H1 (cell line): ENCODE results near the gene ELMO1. TPM values are rescaled to one million over a fixed set of nuclear protein-coding genes. Genes with fewer than 3 reads are reported as not detected.

Source experiments
- CTCF ChIA-PET: fragments of 300-600 bp; sonication (Branson Sonifier 250); formaldehyde crosslinking; loops from one replicate; lab custom pipeline; 2021; ENCODE audit not compliant: partially characterized antibody; lab: Charles Lee
- POLR2A ChIA-PET: fragments of 300-600 bp; sonication (Branson Sonifier 250); formaldehyde crosslinking; loops from one replicate; lab custom pipeline; 2021; ENCODE audit warnings: inconsistent platforms; ENCODE audit not compliant: partially characterized antibody; lab: Charles Lee
- DNase-seq, 2 experiments: peaks; one replicate each; pipeline versions ENCODE4 v3.0.0 to v3.0.0-alpha.2; 2010 to 2022; ENCODE audit warnings: low spot score in 2 of 2, low read depth in 1 of 2, mixed read lengths in 1 of 2
- FAIRE-seq: peaks from 2 replicates; lab custom pipeline; 2011; peaks lifted over from hg19 to GRCh38; lab: Jason Lieb, UNC
- H2AFZ ChIP-seq: 2 replicates; pipeline ENCODE4 v1.8.1; 2012; ENCODE audit warnings: low read length, inconsistent platforms
- H2AK5ac ChIP-seq: 2 replicates; pipeline ENCODE4 v1.6.1; 2013; ENCODE audit warnings: low read depth, low read length
- H2BK120ac ChIP-seq: replicated peaks from 2 replicates; pipeline ENCODE3; 2013; ENCODE audit warnings: low read depth, low read length, inconsistent platforms
- H2BK12ac ChIP-seq: 2 replicates; pipeline ENCODE4 v1.6.1; 2013; ENCODE audit warnings: low read depth, low read length
- H2BK15ac ChIP-seq: 2 replicates; pipeline ENCODE4 v1.6.1; 2013; ENCODE audit warnings: low read length
- H2BK20ac ChIP-seq: 2 replicates; pipeline ENCODE4 v1.6.1; 2013; ENCODE audit warnings: low read length
- H2BK5ac ChIP-seq: 2 replicates; pipeline ENCODE4 v1.6.1; 2013; ENCODE audit warnings: low read depth, low read length
- H3K14ac ChIP-seq: 2 replicates; pipeline ENCODE4 v1.6.1; 2013; ENCODE audit warnings: inconsistent platforms; ENCODE audit not compliant: insufficient read length
- H3K18ac ChIP-seq: 2 replicates; pipeline ENCODE4 v1.6.1; 2013; ENCODE audit warnings: low read length; ENCODE audit errors: extremely low read depth
- H3K23ac ChIP-seq: 2 replicates; pipeline ENCODE4 v1.6.1; 2013; ENCODE audit warnings: inconsistent platforms; ENCODE audit not compliant: insufficient read length
- H3K23me2 ChIP-seq: 2 replicates; pipeline ENCODE4 v1.6.1; 2013; ENCODE audit warnings: low read depth, low read length
- H3K27ac ChIP-seq: 2 replicates; pipeline ENCODE4 v1.6.1; 2011; ENCODE audit warnings: low read depth, low read length, inconsistent platforms
- H3K27me3 ChIP-seq, 4 experiments: replicated peaks in 1 of 4; 1 replicate in 1 of 4; 2 replicates in 3 of 4; pipeline versions ENCODE4 v1.6.1 to v1.8.1; 2011 to 2013; ENCODE audit warnings: low read length in 3 of 4, mild to moderate bottlenecking in 3 of 4, inconsistent platforms in 2 of 4, mixed read lengths in 2 of 4, moderate library complexity in 1 of 4; ENCODE audit not compliant: control insufficient read depth in 3 of 4, insufficient read depth in 3 of 4; ENCODE audit errors: extremely low read depth in 1 of 4
- H3K36me3 ChIP-seq, 4 experiments: 2 replicates each; pipeline versions ENCODE4 v1.6.1 to v1.8.1; 2011 to 2013; ENCODE audit warnings: mild to moderate bottlenecking in 4 of 4, low read length in 3 of 4, moderate library complexity in 2 of 4, control low read depth in 1 of 4, inconsistent platforms in 1 of 4; ENCODE audit not compliant: insufficient read depth in 4 of 4, control insufficient read depth in 2 of 4
- H3K4ac ChIP-seq: replicated peaks from 2 replicates; pipeline ENCODE3; 2013; ENCODE audit warnings: low read length, low read depth, mixed read lengths, inconsistent platforms; ENCODE audit not compliant: insufficient read length
- H3K4me1 ChIP-seq, 4 experiments: replicated peaks in 1 of 4; 1 replicate in 1 of 4; 2 replicates in 3 of 4; pipeline versions ENCODE4 v1.6.1 to v1.8.1; 2011 to 2013; ENCODE audit warnings: low read length in 3 of 4, inconsistent platforms in 2 of 4, mixed read lengths in 1 of 4; ENCODE audit not compliant: insufficient read depth in 4 of 4, control insufficient read depth in 3 of 4
- H3K4me2 ChIP-seq, 2 experiments: 2 replicates each; pipeline versions ENCODE4 v1.6.1 to v1.8.1; 2011 to 2013; ENCODE audit warnings: low read depth in 2 of 2, low read length in 2 of 2, control low read depth in 1 of 2, inconsistent platforms in 1 of 2, mild to moderate bottlenecking in 1 of 2; ENCODE audit not compliant: insufficient read depth in 1 of 2
- H3K4me3 ChIP-seq, 4 experiments: fragments of 200-600, 300-600 bp in 1 of 4; sonication (generic), shearing (Covaris generic), sonication (Bioruptor Twin) in 1 of 4; 2 replicates each; pipeline versions ENCODE4 v1.5.1 to v1.8.1; 2011 to 2016; ENCODE audit warnings: low read length in 4 of 4, low read depth in 3 of 4, control low read depth in 2 of 4, inconsistent platforms in 2 of 4, mild to moderate bottlenecking in 2 of 4, mixed read lengths in 1 of 4, moderate library complexity in 1 of 4; ENCODE audit not compliant: insufficient read depth in 2 of 4; ENCODE audit errors: extremely low read depth in 1 of 4
- H3K56ac ChIP-seq: replicated peaks from 2 replicates; pipeline ENCODE3; 2013; ENCODE audit warnings: low read depth, mild to moderate bottlenecking, mixed read lengths, low read length, inconsistent platforms; ENCODE audit not compliant: insufficient read length
- H3K79me1 ChIP-seq: 2 replicates; pipeline ENCODE4 v1.6.1; 2013; ENCODE audit warnings: low read depth, low read length, control low read depth
- H3K79me2 ChIP-seq, 2 experiments: 2 replicates each; pipeline versions ENCODE4 v1.6.1 to v1.8.1; 2012 to 2013; ENCODE audit warnings: low read length in 2 of 2, mild to moderate bottlenecking in 2 of 2, inconsistent platforms in 1 of 2; ENCODE audit not compliant: insufficient read depth in 2 of 2, control insufficient read depth in 1 of 2
- H3K9ac ChIP-seq, 4 experiments: replicated peaks in 1 of 4; 1 replicate in 1 of 4; 2 replicates in 3 of 4; pipeline versions ENCODE4 v1.6.1 to v1.8.1; 2011 to 2013; ENCODE audit warnings: low read depth in 3 of 4, low read length in 3 of 4, control low read depth in 2 of 4, mild to moderate bottlenecking in 2 of 4, moderate library complexity in 2 of 4, inconsistent platforms in 1 of 4; ENCODE audit errors: extremely low read depth in 1 of 4
- H3K9me3 ChIP-seq, 2 experiments: 2 replicates each; pipeline versions ENCODE4 v1.6.1 to v1.8.1; 2012 to 2013; ENCODE audit warnings: mild to moderate bottlenecking in 2 of 2, moderate library complexity in 2 of 2, control low read depth in 1 of 2, inconsistent platforms in 1 of 2, low read depth in 1 of 2, low read length in 1 of 2, mixed read lengths in 1 of 2; ENCODE audit not compliant: insufficient read depth in 2 of 2
- H4K20me1 ChIP-seq, 2 experiments: replicated peaks in 1 of 2; 2 replicates each; pipeline versions ENCODE3 to v1.8.1; 2011 to 2013; ENCODE audit warnings: inconsistent platforms in 2 of 2, low read length in 2 of 2, mild to moderate bottlenecking in 1 of 2; ENCODE audit not compliant: insufficient read depth in 2 of 2, control insufficient read depth in 1 of 2
- H4K5ac ChIP-seq: 2 replicates; pipeline ENCODE4 v1.6.1; 2013; ENCODE audit warnings: low read length, low read depth, mixed read lengths, inconsistent platforms; ENCODE audit not compliant: insufficient read length
- H4K8ac ChIP-seq: 2 replicates; pipeline ENCODE4 v1.8.0; 2013; ENCODE audit warnings: mild to moderate bottlenecking, moderate library complexity, low read length, inconsistent platforms; ENCODE audit not compliant: insufficient read depth; ENCODE audit errors: extremely low read depth
- H4K91ac ChIP-seq: replicated peaks from 2 replicates; pipeline ENCODE3; 2013; ENCODE audit warnings: low read length, mixed read lengths, inconsistent platforms; ENCODE audit not compliant: insufficient read length
- ASH2L ChIP-seq: fragments of 200-600, 300-600 bp; sonication (generic); IDR thresholded peaks from one replicate; pipeline ENCODE4 v1.7.1; 2017; ENCODE audit warnings: low read length
- CTBP2 ChIP-seq: IDR thresholded peaks from 2 replicates; pipeline ENCODE4 v1.7.0; 2011; ENCODE audit warnings: borderline replicate concordance, mild to moderate bottlenecking, moderate library complexity, mixed read lengths, low read length; ENCODE audit not compliant: insufficient read depth, insufficient read length
- EZH2 ChIP-seq: fragments of 200-600 bp; sonication (generic); IDR thresholded peaks from 2 replicates; pipeline ENCODE4 v1.7.1; 2012; ENCODE audit warnings: low read depth, mild to moderate bottlenecking, moderate library complexity, low read length, inconsistent platforms; ENCODE audit not compliant: severe bottlenecking
- GABPA ChIP-seq: IDR thresholded peaks from 2 replicates; pipeline ENCODE4 v1.6.1; 2011; ENCODE audit warnings: mild to moderate bottlenecking, low read length, moderate library complexity, borderline replicate concordance; ENCODE audit not compliant: insufficient read depth
- JUND ChIP-seq: IDR thresholded peaks from 2 replicates; pipeline ENCODE4 v1.6.1; 2011; ENCODE audit warnings: mild to moderate bottlenecking, improper control_type of control experiment, low read length
- MAFK ChIP-seq: IDR thresholded peaks from 2 replicates; pipeline ENCODE4 v1.6.1; 2012; ENCODE audit warnings: low read depth, mild to moderate bottlenecking, improper control_type of control experiment, low read length
- NANOG ChIP-seq: IDR thresholded peaks from 2 replicates; pipeline ENCODE4 v1.6.1; 2011; ENCODE audit warnings: low read length, low read depth, mild to moderate bottlenecking, inconsistent platforms; ENCODE audit not compliant: insufficient read depth, poor library complexity, severe bottlenecking
- NRF1 ChIP-seq: IDR thresholded peaks from 2 replicates; pipeline ENCODE4 v1.6.1; 2011; ENCODE audit warnings: mild to moderate bottlenecking, low read depth, low read length, improper control_type of control experiment
- POLR2AphosphoS5 ChIP-seq: IDR thresholded peaks from 2 replicates; pipeline ENCODE4 v1.6.1; 2011; ENCODE audit warnings: low read depth, low read length
- POU5F1 ChIP-seq: IDR thresholded peaks from 2 replicates; pipeline ENCODE4 v1.6.1; 2011; ENCODE audit warnings: low read depth, mild to moderate bottlenecking, low read length, moderate library complexity
- RXRA ChIP-seq: IDR thresholded peaks from 2 replicates; pipeline ENCODE4 v1.6.1; 2011; ENCODE audit warnings: low read depth, mild to moderate bottlenecking, low read length, moderate library complexity; ENCODE audit not compliant: insufficient read depth
- SIRT6 ChIP-seq: IDR thresholded peaks from one replicate; pipeline ENCODE4 v1.7.1; 2012; ENCODE audit warnings: low read length, inconsistent platforms
- TBP ChIP-seq: IDR thresholded peaks from 2 replicates; pipeline ENCODE4 v1.6.1; 2011; ENCODE audit warnings: low read depth, low read length, improper control_type of control experiment
- WGBS, 2 experiments: shearing (Covaris generic) in 1 of 2; methylation state at CpG; one replicate each; pipeline versions ENCODE4 v1.1.6 to v1.1.7; 2013 to 2015; ENCODE audit warnings: low lambda C conversion rate in 2 of 2, mixed read lengths in 2 of 2, inconsistent platforms in 1 of 2, low coverage in 1 of 2, missing lambda C conversion rate in 1 of 2; ENCODE audit not compliant: insufficient replicate concordance in 2 of 2, insufficient coverage in 1 of 2, insufficient read length in 1 of 2; ENCODE audit errors: extremely low coverage in 1 of 2, missing lambda C conversion rate in 1 of 2; 5-methylcytosine and 5-hydroxymethylcytosine counted together
- polyA plus RNA-seq, 7 experiments: library from polyadenylated mRNA; depleted of rRNA in 3 of 7; stranded (reverse) in 5 of 7; unstranded in 2 of 7; fragments of >200 nt in 5 of 7; fragments of 200-250 nt in 2 of 7; gene quantifications; 1 replicate in 5 of 7; 2 replicates in 1 of 7; 4 replicates in 1 of 7; pipeline versions ENCODE4 v1.2.1 to v1.2.3, GENCODE V29; 2011 to 2013; ENCODE audit warnings: missing spikeins in 2 of 7, mixed read lengths in 2 of 7
- total RNA-seq: library from RNA; stranded (reverse); fragmentation: NEBNext Ultra II Directional; extraction: Animal tissue kit (Norgen Biotek cat#: 25700); gene quantifications from 2 replicates; pipeline ENCODE4 v1.2.1, GENCODE V29; 2021
- TF ChIP-seq, protein P1 (sequence below): IDR thresholded peaks from 2 replicates; pipeline ENCODE4 v1.6.1; 2012; ENCODE audit warnings: inconsistent platforms

Gene ELMO1
- total and polyA plus RNA-seq, 2 of the 8 experiments (the other 6 are each of a cell fraction or from before 2014, with no cell fraction given): 18.4 to 21.0 TPM

DNA sequence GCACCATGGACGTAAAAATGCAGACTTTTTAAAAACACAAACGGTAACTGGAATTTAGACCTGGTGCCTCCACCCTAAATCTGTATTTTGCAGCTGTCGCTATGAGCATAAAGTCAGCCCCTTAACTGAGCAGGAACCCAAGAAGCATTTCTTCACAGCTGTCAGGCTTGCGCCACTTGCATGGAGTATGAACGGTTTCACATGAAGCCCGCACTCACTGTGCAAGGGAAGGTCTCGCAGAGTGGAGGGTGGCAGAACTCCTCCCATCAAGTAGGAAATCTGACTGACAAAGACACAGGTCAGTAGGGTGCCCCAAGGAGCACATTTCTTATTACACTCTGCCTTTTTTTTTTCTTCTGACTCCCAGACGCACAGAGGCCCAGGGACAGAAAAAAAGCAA lies 58.5 kb downstream of the ELMO1 start:
- CTCF ChIA-PET: interaction anchor here (0.9 to 1.6 kb wide), 2 partner anchors 15 to 29 kb away, joined by 3 to 4 read pairs; no protein-coding TSS in a partner anchor

More for the DNA sequence above, 58.5 kb downstream of the ELMO1 start:
- no peak overlapping the region for H3K27ac ChIP-seq
- H3K4me1 ChIP-seq: peaks cover 5 to 18% (median 16%) of the 10 kb centered on the region in 4 experiments; a peak in 6 of 7 replicates
- no peak overlapping the region for H2BK20ac ChIP-seq
- H4K91ac ChIP-seq: no peak overlapping the region
- no peak for TF ChIP-seq POU5F1
- no peak for TF ChIP-seq NANOG
- TF ChIP-seq SIRT6: no peak
- TF ChIP-seq TBP: no peak
- TF ChIP-seq JUND: no peak
- no peak for TF ChIP-seq RXRA
- no peak for TF ChIP-seq GABPA
- TF ChIP-seq ASH2L: no peak
- TF ChIP-seq POLR2AphosphoS5: no peak
- no peak for TF ChIP-seq EZH2
- TF ChIP-seq, protein P1, sequence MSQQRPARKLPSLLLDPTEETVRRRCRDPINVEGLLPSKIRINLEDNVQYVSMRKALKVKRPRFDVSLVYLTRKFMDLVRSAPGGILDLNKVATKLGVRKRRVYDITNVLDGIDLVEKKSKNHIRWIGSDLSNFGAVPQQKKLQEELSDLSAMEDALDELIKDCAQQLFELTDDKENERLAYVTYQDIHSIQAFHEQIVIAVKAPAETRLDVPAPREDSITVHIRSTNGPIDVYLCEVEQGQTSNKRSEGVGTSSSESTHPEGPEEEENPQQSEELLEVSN: no peak
- no peak for TF ChIP-seq NRF1
- TF ChIP-seq CTBP2: no peak
- no peak for TF ChIP-seq MAFK
- H3K79me2 ChIP-seq: peaks cover 0 to 4% of the 10 kb centered on the region in 2 experiments; a peak in 2 of 4 replicates
- no peak overlapping the region for H2BK12ac ChIP-seq
- H3K18ac ChIP-seq: no peak overlapping the region
- no peak overlapping the region for H2BK15ac ChIP-seq
- POLR2A ChIA-PET: interaction anchor here (0.8 to 1.5 kb wide), 3 partner anchors 10 to 76 kb away, joined by 3 read pairs; no protein-coding TSS in a partner anchor
- H3K23ac ChIP-seq: no peak overlapping the region
- H3K23me2 ChIP-seq: no peaks in the 10 kb centered on the region
- H3K14ac ChIP-seq: no peak overlapping the region
- no peak overlapping the region for H2AK5ac ChIP-seq
- H3K56ac ChIP-seq: no peak overlapping the region
- H4K8ac ChIP-seq: no peak overlapping the region
- peak; percentile 32 for FAIRE-seq
- no peaks in the 10 kb centered on the region for H4K20me1 ChIP-seq
- H2BK120ac ChIP-seq: no peak overlapping the region
- no peaks in the 10 kb centered on the region for H3K27me3 ChIP-seq
- no peak overlapping the region for H2BK5ac ChIP-seq
- peak overlapping the region; percentile 29 to 42; a peak in 2 of 4 replicates for H3K4me2 ChIP-seq
- no peak overlapping the region for H3K4ac ChIP-seq
- no peaks in the 10 kb centered on the region; the same call in 1 of the 2 replicates for H3K79me1 ChIP-seq
- no peaks in the 10 kb centered on the region for H3K36me3 ChIP-seq
- no peaks in the 10 kb centered on the region for H3K9me3 ChIP-seq
- H3K4me3 ChIP-seq: no peak overlapping the region
- no peak overlapping the region for H3K9ac ChIP-seq
- no peak overlapping the region for H2AFZ ChIP-seq
- no peak overlapping the region for H4K5ac ChIP-seq
- WGBS, 2 experiments: 63% methylated on average over 8 of the region's 8 CpGs; no CpG with 5 or more reads in 1 of the 2 experiments
- no peak for DNase-seq
